GM20000 (cell line): ENCODE results near the gene IL9R.

Experiments used
- DNase-seq: peaks from one replicate; pipeline ENCODE4 v3.0.0; 2012; ENCODE audit warnings: low spot score
- TF ChIP-seq, protein P1 (sequence below): IDR thresholded peaks from 2 replicates; pipeline ENCODE4 v1.5.1; 2012; ENCODE audit warnings: mild to moderate bottlenecking, control low read depth; ENCODE audit errors: extremely low read depth, missing control alignments

The IL9R gene

DNA sequence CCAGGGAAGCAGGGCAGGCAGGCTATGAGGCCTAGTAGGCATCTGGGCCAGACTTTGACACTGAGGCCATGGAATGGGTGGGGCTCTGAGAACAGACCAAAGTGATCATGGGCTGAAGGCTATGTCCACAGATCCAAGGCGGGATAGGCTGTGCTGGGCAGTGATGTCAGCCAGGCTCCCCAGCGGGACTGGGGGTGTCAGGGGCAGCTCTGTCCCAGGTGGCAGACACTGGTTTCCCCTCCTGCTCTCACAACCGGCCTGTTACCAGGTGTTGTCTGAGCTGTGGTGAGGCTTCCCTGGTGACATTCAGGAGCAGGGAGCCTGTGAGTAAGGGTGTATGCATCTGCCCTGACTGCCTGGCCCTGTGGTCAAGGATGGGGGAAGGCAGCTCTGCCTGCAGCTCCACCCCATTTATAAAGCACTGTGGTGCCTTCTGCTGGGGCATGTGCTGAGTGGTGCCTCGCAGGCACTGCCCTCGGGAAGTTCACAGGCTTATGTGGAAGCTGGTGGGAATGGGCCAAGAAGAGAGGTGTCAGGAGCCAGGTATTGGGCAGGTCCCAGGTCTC is 2.9 kb downstream of the IL9R start:
- TF ChIP-seq, protein P1, sequence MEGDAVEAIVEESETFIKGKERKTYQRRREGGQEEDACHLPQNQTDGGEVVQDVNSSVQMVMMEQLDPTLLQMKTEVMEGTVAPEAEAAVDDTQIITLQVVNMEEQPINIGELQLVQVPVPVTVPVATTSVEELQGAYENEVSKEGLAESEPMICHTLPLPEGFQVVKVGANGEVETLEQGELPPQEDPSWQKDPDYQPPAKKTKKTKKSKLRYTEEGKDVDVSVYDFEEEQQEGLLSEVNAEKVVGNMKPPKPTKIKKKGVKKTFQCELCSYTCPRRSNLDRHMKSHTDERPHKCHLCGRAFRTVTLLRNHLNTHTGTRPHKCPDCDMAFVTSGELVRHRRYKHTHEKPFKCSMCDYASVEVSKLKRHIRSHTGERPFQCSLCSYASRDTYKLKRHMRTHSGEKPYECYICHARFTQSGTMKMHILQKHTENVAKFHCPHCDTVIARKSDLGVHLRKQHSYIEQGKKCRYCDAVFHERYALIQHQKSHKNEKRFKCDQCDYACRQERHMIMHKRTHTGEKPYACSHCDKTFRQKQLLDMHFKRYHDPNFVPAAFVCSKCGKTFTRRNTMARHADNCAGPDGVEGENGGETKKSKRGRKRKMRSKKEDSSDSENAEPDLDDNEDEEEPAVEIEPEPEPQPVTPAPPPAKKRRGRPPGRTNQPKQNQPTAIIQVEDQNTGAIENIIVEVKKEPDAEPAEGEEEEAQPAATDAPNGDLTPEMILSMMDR, result no peak
- no peak for DNase-seq

DNA sequence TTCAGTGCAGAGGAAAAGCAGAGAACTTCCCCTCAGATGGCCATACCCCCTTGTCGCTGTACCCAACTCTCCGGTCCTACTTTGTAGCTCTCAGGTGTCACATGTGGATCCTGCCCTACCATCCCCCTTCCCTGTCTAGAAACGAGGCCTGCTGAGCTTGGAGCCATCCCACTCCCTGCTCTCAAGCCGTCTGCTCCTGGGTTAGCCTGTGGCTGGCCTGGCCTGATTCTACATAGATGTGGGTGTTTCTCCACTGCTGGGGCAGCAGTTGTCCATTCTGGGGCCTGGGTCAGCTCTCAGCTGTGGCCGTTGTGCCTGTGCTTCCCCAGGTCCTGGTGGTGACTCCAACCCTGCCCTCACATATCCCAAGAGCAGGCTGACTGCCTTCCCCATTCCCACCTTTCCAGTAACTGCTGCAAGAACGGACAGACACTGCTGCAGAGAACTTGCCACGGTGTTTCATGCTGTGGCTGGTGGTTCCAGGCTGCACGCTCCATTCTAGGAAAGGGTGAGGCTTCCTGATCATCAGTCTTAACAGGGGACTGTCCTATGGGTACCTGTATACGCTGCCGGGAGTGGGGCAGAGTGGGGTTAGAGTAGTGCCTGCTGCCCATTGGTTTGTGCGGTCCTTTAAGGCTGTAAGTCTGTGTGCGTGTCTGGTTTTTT is 3.6 kb downstream of the IL9R start:
- DNase-seq, result no peak
- TF ChIP-seq, protein P1, result no peak

DNA sequence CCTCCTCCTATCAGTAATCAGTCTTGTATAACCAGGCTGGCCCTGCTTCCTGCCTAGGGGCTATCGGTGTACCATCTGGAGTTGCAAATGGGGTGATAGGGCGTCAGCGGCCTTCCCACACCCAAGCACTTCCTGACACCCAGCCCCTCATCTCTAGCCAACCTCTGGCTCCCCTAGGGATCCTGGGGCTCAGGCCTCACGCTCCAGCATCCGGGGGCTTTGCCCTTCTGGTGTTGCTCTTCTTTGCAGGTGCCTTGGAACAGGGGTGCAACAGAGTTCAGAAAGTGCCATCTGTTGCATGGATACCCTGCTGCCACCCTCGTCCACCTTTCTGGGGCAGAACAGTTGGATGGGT is 4.1 kb downstream of the IL9R start:
- no peak for DNase-seq

DNA sequence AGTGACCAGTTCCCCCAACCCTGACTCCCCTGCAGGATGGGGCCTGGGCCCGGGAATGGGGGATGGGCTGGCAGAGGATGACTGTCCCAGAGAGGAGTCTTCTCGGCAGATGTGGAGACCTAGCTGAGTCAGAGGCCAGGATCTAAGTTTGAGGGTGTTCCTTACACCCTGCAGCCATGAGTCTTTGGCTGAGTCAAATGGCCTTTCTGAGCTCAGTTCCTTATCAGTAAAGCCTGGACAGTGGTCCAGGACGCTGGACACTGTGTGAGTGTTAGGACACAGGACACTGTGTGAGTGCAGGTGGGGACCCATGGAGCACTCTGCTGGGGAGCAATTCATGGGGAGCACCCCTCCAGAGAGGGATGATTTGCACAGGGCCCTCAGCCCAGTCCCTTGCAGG is 5.0 kb downstream of the IL9R start:
- TF ChIP-seq, protein P1, result no peak

More for the DNA sequence above, 4.1 kb downstream of the IL9R start:
- TF ChIP-seq, protein P1, result no peak

GRCh38 chrX:156003486-156004185 is 6.1 kb downstream of the IL9R start:
- no peak for DNase-seq
- TF ChIP-seq, protein P1, result no peak

More for the DNA sequence above, 5.0 kb downstream of the IL9R start:
- DNase-seq, result no peak

GRCh38 chrX:156004256-156004655 is 6.8 kb downstream of the IL9R start:
- DNase-seq, result no peak
- TF ChIP-seq, protein P1, result no peak

DNA sequence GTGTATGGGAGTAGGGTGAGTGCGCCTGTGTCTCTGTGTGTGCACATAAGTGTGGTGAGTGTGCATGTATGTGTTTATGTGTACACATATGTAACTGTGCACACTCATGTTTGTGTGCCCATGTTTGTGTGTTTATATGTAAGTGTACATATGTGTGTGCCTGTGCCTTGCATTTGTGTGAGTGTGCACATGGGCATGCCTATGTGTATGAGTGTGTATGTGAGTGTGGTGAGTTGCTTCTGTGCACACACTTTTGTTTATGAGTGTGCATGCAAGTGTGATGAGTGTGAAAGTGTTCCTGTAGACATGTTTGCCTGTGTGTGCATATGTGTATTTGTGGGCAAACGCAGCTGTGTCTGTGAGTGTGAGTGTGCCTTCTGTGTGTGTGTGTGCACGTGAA is 7.2 kb downstream of the IL9R start:
- no peak for DNase-seq
- TF ChIP-seq, protein P1, result no peak
